Measurements from ENCODE around the gene ZNF229.
"Not testable (repeated sequence)": the region's sequence is repeated elsewhere in the genome, so short reads cannot be mapped to it uniquely, and the experiment has no call there.

DNA sequence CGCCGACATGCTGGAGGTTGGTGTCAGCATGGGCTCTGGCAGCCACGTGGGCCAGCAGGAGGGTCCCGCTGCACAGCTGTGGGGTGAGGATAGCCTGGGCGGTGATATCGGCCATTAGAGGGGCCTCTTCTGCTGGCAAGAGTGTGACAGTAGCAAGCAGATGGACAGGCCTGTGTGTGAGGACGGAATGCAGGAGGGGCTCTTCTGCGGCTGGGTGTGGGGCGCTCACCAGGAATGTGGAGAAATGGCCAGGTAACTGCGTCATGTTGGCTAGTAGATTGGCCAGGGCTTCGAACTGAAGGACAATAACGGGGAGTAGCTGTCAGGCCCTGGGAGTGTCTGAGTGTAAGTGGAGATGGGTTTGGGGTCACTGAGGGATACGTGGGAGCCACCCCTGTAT, 7.7 kb upstream of the ZNF229 start:
- TF ChIP-seq, protein P1, sequence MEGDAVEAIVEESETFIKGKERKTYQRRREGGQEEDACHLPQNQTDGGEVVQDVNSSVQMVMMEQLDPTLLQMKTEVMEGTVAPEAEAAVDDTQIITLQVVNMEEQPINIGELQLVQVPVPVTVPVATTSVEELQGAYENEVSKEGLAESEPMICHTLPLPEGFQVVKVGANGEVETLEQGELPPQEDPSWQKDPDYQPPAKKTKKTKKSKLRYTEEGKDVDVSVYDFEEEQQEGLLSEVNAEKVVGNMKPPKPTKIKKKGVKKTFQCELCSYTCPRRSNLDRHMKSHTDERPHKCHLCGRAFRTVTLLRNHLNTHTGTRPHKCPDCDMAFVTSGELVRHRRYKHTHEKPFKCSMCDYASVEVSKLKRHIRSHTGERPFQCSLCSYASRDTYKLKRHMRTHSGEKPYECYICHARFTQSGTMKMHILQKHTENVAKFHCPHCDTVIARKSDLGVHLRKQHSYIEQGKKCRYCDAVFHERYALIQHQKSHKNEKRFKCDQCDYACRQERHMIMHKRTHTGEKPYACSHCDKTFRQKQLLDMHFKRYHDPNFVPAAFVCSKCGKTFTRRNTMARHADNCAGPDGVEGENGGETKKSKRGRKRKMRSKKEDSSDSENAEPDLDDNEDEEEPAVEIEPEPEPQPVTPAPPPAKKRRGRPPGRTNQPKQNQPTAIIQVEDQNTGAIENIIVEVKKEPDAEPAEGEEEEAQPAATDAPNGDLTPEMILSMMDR (conservative IDR thresholded peaks at IDR 0.05; ENCODE audit: low read depth, low read length) = not testable (repeated sequence)
- TF ChIP-seq EZH2 (IDR thresholded peaks at IDR 0.05; ENCODE audit: borderline replicate concordance, low read depth, low read length, poor library complexity, severe bottlenecking) = not testable (repeated sequence)

All from A673 (cell line).